RPMI8226 (cell line): ENCODE data around the gene MFSD11.
"Not testable (repeated sequence)": the region's sequence is repeated elsewhere in the genome, so short reads cannot be mapped to it uniquely, and the experiment has no call there.

Experiments
- DNase-seq: peaks from one replicate; pipeline ENCODE4 v3.0.0-alpha.2; 2015

MFSD11 gene

DNA sequence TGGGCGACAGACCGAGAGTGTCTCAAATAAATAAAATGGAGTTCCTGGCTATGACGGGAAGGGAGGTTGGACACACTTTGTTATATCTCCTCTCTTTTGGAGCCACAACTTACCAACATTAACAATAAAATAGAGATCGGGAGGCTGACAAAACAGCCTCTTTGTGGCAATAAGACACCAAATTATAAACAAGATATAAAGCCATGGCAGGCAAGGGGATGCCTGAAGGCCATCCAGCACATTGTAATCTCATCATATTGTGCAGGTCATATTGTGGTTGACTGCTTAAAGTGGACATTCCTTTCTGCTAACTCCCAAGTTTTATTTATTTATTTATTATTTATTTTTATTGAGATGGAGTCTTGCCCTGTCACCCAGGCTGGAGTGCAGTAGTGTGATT lies 70.4 kb downstream of the MFSD11 start:
- DNase-seq = no peak

DNA sequence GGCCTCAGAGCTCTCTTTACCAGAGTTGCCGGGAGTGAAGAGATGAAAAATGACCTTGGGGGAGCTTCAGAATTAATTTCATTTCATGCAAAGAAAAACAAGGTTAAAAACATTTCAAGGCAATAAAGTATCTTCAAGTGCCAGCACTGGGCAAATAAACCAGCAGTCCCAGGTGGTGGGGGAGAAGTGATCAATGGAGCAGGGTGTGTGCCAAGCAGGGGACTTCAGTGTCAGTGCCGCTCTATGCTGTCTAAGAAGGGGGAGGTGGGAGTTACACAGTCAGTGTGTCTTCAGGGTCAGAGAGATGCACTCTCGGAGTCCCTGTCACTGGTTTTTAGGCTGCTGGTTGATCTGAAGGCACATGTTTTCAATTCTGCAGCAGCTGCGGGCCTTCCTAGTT lies 73.0 kb downstream of the MFSD11 start:
- DNase-seq = no peak

DNA sequence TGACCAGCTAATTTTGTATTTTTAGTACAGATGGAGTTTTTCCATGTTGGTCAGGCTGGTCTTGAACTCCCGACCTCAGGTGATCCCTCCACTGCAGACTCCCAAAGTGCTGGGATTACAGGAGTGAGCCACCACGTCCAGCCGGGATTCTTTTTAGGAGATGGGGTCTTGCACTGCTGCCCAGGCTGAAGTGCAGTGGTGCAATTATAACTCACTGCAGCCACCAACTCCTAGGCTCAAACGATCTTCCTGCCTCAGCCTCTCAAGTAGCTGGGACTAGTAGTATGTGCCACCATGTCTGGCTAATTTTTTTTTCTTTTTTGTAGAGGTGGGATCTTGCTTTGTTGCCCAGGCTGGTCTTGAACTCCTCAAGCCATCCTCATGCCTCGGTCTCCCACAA lies 73.9 kb downstream of the MFSD11 start:
- DNase-seq = no peak

DNA sequence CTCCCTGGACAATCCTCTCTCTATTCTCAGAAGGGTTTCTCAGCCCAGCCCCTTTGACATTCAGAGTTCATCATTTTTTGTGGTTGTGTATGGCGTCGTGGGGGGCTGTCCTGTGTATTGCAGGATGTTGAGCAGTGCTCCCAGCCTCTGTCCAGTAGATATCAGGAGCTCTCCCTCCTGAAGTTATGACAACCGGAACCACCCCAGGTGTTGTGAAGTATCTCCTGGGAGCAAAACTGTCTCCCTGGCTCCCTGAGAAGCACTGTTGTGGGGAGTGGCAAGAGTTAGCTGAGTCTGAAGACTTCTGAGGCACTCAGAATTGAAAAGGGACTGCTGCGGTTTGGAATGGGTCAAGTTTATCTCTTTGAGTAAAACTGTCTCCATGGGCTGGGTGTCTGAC lies 74.3 kb downstream of the MFSD11 start:
- DNase-seq = no peak

DNA sequence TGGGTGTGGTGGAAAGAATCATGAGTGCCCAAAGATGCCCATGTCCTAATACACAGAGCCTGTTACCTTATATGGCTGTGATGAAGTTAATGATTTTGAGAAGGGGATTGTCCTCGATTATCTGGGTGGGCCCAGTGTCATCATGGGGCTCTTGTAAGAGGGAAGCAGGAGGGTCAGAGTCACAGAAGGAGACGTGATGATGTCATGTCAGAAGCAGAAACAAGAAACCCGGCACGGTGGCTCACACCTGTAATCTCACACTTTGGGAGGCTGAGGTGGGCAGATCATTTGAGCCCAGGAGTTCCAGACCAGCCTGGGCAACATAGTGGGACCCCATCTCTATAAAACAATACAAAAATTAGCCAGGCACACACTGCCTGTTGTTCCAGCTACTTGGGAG lies 75.0 kb downstream of the MFSD11 start:
- no peak for DNase-seq

DNA sequence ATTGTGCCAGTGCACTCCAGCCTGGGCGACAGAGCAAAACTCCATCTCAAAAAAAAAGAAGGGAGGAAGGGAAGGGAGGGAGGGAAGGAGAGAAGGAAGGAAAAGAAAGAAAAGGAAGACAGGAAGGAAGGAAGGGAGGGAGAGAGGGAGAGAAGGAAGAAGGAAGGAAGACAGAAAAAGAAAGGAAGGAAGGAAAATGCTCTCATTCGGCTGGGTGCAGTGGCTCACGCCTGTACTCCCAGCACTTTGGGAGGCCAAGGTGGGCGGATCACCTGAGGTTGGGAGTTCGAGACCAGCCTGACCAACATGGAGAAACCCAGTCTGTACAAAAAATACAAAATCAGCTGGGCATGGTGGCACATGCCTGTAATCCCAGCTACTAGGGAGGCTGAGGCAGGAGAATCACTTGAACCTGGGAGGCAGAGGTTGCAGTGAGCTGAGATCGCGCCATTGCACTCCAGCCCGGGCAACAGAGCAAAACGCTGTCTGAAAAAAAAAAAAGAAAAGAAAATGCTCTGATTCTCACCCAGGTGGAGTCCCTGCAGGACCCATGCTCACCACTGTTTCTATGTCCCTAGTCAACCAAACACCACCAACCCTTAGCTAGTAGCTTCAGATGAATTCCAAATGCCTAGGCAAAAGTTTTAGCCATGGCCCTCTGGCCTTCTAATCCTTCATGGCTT lies 78.1 kb downstream of the MFSD11 start:
- not testable (repeated sequence) for DNase-seq

DNA sequence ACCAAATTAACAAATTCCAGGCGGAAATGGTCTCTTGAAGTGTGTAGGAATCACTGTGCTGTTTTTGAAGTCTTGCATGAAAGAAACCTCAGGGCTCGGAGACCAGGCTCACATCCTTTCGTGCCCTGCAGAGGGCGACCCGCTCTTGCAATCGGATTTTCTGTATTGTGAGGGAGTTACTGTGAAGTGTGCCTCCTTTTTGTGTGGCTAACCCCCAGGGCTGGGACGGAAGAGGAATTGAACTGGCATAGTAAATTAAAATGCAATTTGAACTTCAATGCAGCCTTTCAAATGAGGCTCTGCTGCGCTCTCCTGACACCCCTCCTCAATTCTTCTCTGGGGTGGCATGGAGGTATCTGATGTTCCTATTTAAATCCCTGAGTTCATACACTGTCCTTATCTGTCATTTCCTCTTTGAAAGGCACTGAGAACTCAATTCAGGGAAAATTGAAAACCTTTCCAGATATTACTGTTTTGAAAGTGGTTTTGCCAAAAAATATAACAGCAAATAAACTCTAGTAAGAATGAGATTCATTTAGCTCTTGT lies 78.7 kb downstream of the MFSD11 start:
- DNase-seq = peak; percentile 82

DNA sequence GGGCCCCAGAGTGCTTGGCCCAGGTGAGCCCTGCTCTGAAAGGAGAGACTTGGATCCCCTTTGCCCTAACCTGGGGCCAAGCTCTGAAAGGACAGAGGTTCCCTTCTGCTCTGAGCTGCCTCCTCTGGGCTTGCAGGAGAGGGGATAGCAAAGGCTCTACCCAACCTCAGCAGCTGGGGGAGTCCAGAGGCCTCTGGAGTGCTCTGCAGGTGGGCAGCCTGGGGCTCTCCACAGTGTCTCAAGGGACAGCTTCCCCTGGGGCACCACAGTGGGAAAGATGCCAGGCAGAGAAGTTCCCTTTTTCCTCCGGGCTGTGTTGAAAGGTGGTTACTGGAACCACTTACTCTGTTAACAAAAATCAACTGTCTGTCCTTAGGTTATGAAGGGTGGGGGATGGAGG lies 82.1 kb downstream of the MFSD11 start:
- DNase-seq = peak; percentile 91

DNA sequence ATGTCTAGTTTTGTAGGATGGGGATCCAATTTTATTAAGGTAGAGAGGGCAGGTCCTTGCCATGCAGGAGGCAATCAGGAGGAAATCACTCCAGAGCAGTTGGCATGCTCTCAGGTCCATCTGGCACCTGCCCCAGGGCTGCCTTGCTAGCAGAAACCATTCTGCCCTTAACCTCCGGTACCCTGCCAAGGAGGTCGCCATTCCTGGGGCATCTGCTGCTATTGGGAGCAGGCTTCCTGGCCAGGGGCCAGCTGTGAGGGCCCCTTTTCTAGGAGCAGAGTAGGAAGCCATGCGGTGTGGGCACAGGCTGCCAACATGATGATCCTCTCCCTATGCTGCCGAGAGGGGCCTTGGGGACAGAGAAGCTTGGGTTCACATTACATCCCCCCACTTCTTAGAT lies 82.6 kb downstream of the MFSD11 start:
- DNase-seq = peak; percentile 80

DNA sequence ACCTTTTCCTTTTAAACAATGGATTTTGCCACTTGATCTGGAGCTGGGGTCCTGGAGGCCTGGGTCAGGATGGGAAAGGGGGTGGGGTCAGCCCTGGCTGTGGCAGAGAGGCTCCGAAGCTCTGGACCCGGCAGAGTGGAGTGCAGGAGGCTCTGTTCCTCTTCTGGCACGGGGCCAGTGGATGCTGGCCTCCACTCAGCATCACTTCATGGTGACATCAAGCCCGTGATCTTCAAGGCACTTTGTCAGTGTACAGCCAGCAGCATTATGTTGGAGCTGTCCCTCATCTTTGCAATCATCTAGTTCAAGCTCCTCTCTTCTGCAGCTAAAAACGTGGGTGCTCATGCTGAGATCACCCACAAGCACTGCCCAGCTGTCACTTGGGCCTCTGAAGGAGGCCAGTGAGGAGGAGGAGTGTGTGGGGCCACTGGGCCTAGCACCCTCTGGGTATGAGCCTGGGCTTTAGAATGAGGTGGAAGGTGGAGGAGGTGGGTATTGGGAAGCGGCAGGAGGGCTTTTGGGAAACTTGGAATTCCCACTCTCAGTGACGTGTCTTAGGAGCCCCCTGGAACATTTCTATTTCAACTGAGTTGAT lies 84.4 kb downstream of the MFSD11 start:
- DNase-seq = peak; percentile 5

DNA sequence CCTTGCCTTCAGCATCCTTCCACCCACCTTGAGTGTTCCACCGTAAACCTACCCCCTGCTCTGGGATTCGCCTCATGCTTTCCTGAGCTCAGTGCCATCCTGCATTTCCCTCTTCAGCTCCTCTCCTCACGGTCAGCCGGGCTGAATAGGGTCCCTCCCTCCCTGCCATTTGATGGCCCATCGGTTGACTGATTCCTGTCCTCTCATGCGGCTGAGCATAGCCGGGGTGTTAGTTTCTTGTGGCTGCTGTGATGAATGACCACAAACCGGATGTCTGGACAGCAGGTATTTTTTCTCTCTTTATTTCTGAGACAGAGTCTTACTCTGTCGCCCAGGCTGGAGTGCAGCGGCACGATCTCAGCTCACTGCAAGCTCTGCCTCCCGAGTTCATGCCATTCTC lies 86.2 kb downstream of the MFSD11 start:
- DNase-seq = no peak

DNA sequence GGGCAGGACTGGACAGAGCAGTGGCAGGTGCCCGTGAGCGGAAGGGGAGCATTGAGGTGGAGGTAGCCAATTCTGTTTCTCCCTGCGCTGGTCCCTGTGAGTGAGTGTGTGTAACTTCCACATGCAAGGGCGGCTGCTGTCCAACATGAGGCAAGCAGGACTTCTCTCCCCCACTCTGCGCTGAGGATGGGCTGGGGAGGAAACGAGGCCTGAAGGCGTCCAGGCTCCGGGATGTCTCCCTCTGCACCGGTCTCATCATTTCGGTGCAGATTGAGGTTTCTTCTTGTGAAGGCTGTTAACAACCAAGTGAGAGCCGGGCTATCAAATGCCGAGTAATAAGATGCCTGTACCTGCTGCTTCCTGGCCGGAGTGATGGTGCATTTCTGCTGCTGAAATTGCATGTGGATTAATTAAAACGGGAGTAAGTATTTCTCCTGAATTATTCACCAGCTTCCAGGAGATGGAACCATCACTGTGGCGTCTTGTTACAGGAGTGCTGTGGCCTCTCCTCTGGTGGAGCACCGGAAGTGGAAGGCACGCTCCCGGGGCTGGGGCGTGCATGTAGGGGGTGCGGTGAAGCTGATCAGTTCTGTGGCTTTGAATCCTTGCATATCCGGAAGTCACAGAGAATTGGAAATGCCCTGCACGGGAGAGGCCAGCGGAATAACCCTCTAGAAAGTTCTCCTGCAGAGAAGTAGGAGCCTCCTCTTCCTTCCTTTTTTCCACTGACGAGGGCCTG lies 88.6 kb downstream of the MFSD11 start:
- DNase-seq = no peak

DNA sequence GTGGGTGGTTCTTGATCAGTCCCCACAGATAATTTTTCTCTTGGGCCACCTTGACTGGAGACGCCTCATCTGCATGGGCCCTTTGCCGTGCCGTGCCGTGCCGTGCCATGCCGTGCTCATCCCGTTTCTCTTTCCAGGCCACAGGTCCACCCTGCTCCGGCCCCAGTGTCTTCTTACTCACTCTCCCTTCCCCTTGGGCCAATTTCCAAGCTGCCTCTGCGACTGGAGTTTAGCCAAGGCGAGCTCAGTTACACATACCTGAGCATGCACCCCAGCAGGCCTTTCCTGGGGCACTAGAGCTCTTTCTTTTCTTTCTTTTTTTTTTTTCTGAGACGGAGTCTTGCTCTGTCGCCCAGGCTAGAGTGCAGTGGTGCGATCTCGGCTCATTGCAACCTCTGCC lies 89.8 kb downstream of the MFSD11 start:
- no peak for DNase-seq
